CD4-positive, alpha-beta T cell treated with Interleukin-6 for 4 hours (primary cell): Measurements from ENCODE around the gene STARD7.
"Not testable (repeated sequence)": the region's sequence is repeated elsewhere in the genome, so short reads cannot be mapped to it uniquely, and the experiment has no call there.

Source experiments
- DNase-seq: peaks from one replicate; pipeline ENCODE4 v3.0.0-alpha.2; 2020; ENCODE audit warnings: mixed read lengths

The STARD7 gene

DNA sequence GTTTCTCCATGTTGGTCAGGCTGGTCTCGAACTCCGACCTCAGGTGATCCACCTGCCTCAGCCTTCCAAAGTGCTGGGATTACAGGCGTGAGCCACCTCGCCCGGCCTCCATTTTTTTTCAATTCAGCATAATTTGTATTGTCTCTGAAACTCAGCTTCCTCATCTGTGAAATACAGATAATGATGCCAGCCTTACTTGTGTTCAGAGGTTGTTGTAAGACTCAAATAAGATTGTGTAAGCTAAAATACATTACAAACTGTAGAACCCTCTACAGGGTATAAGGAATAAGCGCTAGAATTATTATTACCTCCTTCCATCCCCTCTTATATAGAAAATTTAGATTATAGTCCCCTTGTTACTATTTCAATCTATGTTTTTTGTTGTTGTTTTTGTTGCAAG is 24.8 kb upstream of the STARD7 start:
- DNase-seq, result no peak

DNA sequence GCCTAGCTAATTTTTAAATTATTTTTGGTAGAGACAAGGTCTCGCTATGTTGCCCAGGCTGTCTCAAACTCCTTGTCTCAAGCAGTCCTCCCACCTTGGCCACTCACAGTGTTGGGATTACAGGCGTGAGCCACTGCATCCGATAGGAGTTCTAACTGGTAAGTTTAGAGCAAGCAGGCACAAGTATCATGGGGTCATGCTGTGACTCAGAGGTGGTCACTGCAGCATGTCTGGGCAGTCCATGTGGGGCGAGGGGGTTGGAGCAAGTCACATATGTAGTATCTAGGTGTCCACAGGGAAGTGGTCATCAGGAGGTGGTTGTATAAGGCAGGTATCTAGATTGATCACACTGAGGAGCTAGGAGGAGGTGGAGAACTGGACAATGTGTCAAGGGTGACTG is 22.7 kb upstream of the STARD7 start:
- DNase-seq, result no peak

DNA sequence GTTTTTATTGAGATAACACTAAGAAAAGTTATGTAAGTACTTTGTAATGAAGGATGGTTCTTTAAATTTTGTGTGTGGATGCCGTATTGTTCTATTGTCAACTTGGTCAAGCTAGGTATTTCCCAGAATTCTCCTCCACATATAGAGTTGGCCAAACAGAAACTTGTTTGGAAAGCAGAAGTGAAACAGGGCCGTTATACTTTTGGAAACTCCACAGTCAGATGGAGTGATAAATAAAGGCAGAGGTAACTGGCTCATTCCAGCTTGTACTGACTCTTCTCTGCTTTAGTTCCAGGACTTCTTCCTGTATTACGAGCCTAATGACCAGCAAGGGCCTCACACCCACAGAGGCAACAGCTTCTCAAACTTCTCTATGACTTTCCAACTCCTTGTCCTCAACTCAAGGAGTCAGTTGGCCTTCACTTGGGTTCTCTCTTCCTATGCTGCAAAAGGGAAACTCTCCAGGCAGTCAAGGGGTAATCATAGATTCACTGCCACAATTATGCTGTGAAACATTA is 16.4 kb upstream of the STARD7 start:
- DNase-seq, result no peak

- not testable (repeated sequence) for DNase-seq
Observed at GRCh38 chr2:96221106-96221505, 12.5 kb upstream of the STARD7 start.

DNA sequence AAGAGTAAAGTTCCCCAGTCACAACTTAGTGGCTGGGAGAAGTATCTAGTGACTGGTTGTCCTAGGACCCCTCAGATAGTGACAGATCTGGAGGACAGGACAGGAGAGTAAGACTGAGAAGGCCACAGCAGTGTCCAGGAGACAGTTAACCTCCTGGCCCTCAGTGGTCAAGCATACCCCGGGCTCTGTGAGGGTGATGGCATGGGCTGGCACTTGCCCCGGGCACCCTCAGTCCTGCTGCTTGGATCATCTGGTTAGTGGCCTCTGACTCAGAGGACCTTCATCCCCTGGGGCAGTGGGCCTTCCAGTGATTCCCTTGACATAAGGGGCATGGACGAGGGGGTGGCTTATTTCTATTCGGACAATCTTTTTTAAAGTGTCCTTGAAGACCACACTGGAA is 11.3 kb upstream of the STARD7 start:
- not testable (repeated sequence) for DNase-seq

DNA sequence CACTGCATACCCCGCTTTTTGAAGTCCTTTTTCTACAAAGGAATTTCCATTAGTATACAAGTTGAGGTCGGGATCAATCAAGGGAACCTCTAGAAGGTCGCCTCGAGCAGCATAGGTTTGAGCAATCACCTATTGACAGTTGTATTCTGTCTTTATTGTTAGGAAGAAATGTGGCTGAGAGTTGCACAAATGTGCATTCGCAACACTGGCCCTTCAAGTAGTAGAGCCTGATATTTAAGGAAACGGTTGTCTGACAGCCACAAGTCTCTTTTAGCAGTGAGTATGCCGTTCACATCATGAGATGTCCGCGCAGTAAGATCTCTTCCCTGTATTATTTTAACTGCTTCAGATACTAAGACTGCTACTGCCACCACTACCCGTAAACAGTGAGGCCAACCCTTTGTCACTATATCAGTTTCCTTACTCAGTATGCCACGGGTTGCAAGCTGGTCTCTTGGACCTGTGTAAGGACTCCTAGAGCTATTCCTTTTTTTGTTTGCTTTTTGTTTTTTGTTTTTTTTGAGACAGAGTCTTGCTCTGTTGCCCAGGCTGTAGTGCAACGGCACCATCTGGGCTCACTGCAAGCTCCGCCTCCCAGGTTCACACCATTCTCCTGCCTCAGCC is 10.0 kb upstream of the STARD7 start:
- no peak for DNase-seq

- no peak for DNase-seq
Observed at GRCh38 chr2:96214554-96214953, 5.9 kb upstream of the STARD7 start.

GRCh38 chr2:96213379-96213778 is 4.8 kb upstream of the STARD7 start:
- no peak for DNase-seq

DNA sequence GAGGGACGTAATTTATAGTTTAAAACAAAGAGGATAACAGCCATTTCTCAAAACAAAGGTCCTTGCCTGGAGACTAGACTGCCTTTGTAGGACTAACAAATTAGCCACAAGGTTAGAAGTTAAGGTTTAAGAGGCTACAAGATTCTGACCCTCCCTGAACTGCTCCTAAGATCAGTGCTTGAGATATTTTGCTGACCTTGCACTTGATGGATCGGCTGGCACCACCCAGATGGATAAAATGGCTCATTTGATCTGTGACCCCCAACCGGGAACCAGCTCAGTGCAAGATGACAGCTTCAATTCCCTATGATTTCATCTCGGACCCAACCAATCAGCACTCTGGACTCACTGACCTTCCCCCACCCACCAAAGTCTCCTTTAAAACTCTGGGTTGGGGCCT is 3.7 kb upstream of the STARD7 start:
- no peak for DNase-seq

DNA sequence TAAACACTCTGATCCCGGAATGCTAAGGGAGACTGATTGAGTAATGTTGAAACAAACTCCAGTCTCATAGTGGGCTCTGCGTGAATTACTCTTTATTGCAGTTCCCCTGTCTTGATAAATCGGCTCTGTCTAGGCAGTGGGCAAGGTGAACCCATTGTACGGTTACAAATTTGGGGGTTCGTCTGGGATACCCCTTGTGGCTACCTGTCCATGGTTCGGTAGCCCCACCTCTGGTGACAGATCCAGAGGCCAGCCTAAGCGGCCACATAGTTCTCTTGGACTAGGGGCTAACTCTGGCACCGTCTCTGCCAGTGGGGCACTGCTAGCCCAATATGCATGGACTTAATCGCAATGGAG is 1.1 kb upstream of the STARD7 start:
- no peak for DNase-seq

DNA sequence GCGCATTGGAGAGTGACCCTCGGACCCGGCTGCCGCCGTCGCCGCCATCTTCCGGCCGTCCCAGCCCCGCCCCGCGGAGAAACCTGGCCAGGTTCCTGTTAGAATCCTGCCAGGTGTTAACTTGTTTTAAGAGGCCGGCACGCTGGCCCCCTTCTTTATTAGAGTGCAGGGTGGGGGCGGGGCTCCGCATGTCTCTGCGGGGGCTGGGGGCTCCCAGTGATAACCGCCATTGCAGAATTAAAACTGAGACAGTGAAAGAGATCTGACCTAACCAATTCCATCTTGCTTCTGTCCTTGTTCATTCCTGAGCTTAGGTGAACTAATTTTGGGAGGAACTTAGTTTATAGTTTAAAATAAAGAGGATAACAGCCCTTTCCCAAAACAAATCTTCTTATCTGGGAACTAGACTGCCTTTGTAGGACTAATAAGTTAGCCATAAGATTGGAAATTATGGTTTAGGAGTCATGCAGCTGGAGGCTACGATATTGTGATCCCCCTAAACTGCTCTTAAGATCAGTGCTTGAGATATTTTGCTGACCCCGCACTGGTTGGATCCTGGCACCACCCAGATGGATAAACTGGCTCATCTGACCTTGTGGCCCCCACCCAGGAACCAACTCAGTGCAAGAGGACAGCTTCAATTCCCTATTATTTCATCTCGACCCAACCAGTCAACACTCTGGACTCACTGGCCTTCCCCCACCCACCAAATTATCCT is 543 bp upstream of the STARD7 start:
- DNase-seq, result no peak

DNA sequence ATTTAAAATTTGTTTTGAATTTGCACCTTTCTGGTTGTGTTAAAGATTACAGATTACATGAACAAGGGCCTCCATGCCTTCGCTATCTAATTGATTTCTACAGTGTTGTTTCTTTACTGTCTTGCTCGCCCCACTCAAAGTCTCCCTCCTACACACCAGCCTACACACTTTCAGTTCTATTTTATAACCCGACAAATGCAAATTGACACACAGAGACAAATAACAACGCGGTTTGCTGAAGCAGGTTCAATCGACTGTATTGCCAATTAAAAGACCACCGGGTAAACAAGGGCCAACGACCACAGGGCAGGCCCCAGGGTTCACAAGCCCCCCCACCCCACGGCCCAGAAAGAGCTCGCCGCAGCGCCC is 869 bp downstream of the STARD7 start:
- DNase-seq, result no peak

GRCh38 chr2:96207073-96207773 is 1.4 kb downstream of the STARD7 start:
- no peak for DNase-seq

DNA sequence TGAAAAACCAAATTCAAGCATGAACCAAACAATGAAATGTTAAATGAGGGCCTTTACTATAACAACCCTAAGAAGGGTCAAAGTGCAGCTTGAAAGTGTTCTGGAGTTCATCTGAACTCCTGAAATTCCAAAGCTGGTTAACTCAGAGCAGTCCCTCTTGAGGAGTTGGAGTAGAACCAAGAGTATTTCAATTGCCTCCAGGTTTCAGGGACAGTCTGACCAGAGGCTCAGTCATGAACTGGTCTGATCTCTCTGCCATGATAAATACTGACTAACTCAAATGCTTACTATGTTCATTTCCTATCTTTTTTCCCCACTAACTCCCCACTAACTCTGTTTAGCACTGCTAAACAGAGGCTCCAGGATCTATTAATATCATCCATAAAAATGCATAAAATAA is 2.7 kb downstream of the STARD7 start:
- no peak for DNase-seq

DNA sequence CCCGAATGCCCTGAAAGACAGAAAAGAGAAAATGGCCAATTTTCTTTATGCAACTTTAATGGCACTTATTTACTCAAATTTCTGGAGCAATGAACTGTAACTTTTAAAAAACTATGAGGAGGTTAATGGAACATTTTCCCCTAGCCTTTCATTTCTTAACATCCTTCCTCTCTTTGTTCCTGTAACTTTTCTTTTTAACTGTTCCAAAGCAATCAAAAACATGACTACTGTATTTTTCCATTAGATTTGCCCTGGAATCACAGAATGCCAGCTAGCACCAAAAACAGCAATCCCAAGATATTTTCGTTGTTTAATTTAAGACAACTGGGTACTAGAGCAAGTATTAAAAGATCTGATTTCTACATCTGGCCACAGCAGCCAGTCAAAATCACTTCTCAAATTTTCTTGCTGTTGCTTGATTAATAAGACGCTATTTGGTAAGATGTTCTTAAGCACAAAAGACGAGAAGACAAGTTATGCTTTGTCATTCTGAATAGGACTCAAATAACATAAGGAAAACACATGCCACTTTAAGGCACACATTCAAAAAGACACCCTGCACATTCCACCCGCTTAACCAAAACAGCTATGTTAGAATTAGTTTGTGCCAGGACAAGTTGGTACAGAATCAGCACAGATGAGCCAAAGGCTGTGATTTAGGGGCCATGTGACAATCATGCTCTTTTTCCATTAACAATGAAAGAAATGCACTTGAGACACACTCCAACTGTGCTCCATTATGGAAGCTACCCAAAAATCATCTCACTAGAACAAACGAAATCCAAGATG is 3.6 kb downstream of the STARD7 start:
- DNase-seq, result no peak

DNA sequence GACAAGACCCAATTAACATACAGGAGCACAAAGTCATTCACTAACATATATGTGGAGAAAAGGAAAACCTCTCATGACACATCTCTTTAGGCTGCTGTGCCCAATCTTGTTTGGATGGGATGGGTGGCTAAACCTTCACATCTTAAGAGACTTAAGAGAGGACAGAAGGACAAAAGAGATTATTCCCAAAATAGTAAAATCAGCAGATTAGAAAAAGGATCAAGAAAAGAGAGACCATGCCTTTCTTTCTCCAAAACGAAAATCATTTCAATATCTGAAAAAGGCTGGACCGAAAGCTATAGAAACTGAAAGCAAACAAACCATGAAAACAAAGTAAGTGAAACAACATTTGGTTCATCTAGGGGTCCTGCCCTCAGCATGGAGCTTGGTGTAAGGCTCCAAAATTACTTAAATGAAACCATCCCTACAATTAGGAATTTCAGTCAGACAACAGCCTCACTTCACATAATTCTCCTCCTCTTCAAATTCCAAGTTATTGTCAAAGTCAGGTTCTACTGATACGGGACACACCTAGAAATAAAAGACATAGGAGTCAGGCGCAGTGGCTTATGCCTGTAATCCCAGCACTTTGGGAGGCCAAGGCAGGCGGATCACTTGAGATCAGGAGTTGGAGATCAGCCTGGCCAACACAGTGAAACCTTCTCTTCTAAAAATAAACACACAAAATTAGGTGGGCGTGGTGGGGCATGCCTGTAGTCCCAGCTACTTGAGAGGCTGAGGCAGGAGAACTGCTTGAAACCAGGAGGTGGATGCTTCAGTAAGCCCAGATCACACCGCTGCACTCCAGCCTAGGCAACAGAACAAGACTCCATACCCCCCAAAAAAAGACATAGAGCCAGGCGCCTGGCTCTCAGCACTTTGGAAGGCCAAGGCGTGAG is 5.2 kb downstream of the STARD7 start:
- no peak for DNase-seq

GRCh38 chr2:96202152-96202854 is 6.3 kb downstream of the STARD7 start:
- no peak for DNase-seq

DNA sequence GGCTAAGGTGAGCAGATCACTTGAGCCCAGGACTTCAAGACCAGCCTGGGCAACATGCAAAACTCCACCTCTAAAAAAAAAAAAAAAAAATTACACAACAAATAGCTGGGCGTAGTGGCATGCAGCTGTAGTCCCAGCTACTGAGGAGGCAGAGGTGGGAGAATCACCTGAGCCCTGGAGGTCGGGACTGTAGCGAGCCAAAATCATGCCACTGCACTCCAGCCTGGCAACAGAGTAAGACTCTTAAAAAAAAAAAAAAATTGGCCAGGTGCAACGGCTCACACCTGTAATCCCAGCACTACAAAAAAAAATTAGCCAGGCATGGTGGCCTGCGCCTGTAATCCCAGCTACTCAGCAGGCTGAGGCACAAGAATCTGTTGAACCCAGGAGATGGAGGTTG is 7.3 kb downstream of the STARD7 start:
- no peak for DNase-seq

DNA sequence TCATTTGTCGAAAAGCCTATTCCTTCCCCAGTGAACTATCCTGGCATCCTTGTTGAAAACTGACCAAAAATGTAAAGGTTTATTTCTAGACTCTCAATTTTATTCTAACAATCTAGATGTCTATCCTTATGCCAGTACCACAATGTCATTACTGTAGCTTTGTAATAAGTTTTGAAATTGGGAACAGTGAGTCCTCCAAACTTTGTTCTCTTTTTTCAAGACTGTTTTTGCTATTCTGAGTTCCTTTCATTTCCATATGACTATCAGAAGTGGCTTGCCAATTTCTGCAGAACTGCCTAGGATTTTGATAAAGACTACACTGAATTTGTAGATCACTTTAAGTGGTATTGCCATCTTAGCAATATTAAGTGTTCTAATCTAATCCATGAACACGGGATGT is 9.7 kb downstream of the STARD7 start:
- DNase-seq, result no peak

- no peak for DNase-seq
Observed at GRCh38 chr2:96197546-96198255, 10.9 kb downstream of the STARD7 start.
